ENCODE measurements around the gene CAMTA1.

Gene CAMTA1

DNA sequence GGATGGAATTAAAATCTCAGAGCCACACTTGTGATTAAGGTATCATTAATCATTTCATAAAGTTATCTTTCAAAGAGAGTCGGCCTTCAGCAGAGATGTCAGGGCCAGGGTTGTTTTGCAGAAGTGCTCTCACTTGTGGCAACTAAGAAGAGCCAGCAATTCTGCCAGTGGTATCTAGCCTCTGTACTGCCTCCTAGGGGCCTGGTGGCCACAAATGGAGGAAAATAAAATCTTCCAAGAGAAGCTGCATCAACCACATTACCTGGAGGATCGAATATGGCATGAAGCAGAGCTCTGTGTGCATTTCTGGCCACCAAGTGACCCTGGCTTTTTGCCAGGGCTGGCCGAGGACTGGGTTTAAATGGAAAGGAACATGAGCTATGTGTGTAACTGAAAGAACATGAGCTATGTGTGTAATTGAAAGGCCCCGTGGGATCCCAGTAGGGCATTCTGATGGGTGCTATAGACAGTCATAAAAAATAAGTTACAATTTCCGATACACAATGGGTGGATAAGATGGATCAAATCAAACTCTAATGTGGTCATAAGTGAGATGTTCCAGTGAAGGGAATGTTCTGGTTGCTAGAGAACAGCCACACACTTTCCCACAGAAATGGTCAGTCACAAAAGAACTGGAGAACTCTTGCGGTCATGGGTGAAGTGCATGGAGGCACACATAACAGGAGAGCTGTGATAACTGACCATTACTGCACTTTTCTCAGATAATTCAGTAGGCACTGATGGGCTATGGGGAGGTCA, 335.8 kb downstream of the CAMTA1 start:
- no peaks in the 10 kb centered on the region for H3K27me3 ChIP-seq (ENCODE audit: control insufficient read depth in 1 of 2, insufficient read depth in 2 of 2, low read length in 2 of 2)
- H3K4me1 ChIP-seq (ENCODE audit: control insufficient read depth, insufficient read depth, low read length): peaks cover 20% of the 10 kb centered on the region
- H3K4me3 ChIP-seq (ENCODE audit: low read length in 2 of 2): no peak overlapping the region
- H3K27ac ChIP-seq (ENCODE audit: low read length): no peak overlapping the region
- no peaks in the 10 kb centered on the region for H3K36me3 ChIP-seq (ENCODE audit: control insufficient read depth in 2 of 2, insufficient read depth in 2 of 2, low read length in 2 of 2)
- H3K9ac ChIP-seq (ENCODE audit: low read length in 2 of 2): no peak overlapping the region
- H3K9me3 ChIP-seq (ENCODE audit: control insufficient read depth in 2 of 2, low read length in 2 of 2): no peaks in the 10 kb centered on the region

DNA sequence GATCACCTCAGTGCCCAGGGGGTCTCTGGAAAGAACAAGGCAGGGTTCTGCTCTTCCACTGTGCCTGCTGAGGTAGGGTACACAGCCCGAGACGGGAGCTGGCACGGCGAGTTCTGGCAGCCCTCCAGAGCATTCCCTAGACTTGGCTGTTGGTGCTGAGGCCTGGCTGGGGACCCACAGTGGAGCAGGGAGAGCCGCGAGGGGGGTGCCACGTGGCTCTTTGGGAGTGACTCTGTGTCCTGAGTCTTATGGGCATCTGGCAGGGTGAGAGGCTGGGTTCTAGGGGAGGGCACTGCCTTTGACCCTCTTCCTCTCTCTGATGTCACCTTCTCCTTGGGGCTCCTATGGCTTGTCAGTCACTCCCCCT, 336.4 kb downstream of the CAMTA1 start:
- no peak overlapping the region for H3K9ac ChIP-seq (ENCODE audit: low read length in 2 of 2)
- no peak overlapping the region for H3K27ac ChIP-seq (ENCODE audit: low read length)

DNA sequence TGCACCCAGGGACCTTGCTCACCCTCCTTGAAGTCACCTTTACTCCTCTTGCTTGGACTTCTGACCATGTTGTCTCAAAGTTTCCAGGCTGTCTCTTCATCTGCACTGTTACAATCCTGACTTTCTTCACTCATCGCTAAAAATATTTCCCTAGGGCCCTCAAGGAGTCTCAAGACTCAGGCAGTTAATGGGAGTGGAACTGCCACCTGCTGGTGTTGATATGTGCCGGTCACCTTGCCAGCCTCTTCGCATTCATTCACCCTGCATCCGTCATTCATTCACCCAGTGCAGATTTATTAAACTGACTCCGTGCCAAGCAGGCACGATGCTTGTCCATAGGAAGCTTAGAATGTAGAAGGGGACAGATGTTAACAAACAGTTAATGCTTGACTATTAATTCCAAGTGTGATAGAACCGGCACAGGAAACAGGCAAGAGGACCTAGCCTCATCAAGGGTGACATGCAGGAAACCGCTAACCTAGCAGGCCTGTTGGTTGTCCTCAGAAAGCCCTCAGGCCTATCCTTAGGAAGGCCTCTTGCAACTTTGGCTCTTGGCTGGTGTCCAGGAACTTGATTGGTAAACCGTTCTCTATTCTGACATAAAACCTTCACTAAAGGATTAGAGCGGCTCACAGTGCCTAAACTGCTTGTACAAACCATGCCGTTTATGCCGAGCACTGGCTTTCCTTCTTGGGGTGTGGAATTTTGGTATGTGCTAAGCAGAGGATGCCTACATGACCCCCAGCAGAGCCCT, 342.2 kb downstream of the CAMTA1 start:
- H3K4me3 ChIP-seq (ENCODE audit: low read length in 2 of 2): no peak overlapping the region
- no peaks in the 10 kb centered on the region for H3K9me3 ChIP-seq (ENCODE audit: control insufficient read depth in 2 of 2, low read length in 2 of 2)
- H3K36me3 ChIP-seq (ENCODE audit: control insufficient read depth in 2 of 2, insufficient read depth in 2 of 2, low read length in 2 of 2): no peaks in the 10 kb centered on the region
- peaks cover 8% of the 10 kb centered on the region for H3K4me1 ChIP-seq (ENCODE audit: control insufficient read depth, insufficient read depth, low read length)
- H3K27ac ChIP-seq (ENCODE audit: low read length): no peak overlapping the region
- no peak overlapping the region for H3K9ac ChIP-seq (ENCODE audit: low read length in 2 of 2)
- no peaks in the 10 kb centered on the region for H3K27me3 ChIP-seq (ENCODE audit: control insufficient read depth in 1 of 2, insufficient read depth in 2 of 2, low read length in 2 of 2)

More for the DNA sequence above, 336.4 kb downstream of the CAMTA1 start:
- Histone ChIP-seq H3K9me3 (ENCODE audit: control insufficient read depth in 2 of 2, low read length in 2 of 2) (no peaks in the 10 kb centered on the region), H3K4me1 (ENCODE audit: control insufficient read depth, insufficient read depth, low read length) (peaks cover 20% of the 10 kb centered on the region), H3K27me3 (ENCODE audit: control insufficient read depth in 1 of 2, insufficient read depth in 2 of 2, low read length in 2 of 2) (no peaks in the 10 kb centered on the region), H3K36me3 (ENCODE audit: control insufficient read depth in 2 of 2, insufficient read depth in 2 of 2, low read length in 2 of 2) (no peaks in the 10 kb centered on the region), H3K4me3 (ENCODE audit: low read length in 2 of 2) (no peak overlapping the region)

DNA sequence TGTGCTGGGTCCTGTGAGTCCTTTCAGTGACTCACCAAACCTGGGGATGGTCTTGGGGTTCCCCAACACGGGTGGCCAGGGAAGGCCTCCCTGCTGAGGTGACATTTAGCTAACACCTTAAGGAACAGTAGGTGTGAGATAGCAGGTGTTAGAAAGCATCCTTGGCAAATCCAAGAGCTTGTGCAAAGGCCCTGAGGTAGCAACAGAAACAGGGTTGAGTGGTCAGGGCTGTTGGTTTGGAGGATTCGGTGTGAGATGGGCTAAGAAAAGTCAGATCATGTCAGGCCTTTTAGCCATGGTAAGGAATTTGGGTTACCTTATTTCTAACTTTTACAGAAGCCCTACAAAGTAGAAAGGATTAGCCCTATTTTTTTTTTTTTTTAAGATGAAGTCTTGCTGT, 343.0 kb downstream of the CAMTA1 start:
- Histone ChIP-seq H3K4me1 (ENCODE audit: control insufficient read depth, insufficient read depth, low read length) (peaks cover 1% of the 10 kb centered on the region), H3K9ac (ENCODE audit: low read length in 2 of 2) (no peak overlapping the region), H3K9me3 (ENCODE audit: control insufficient read depth in 2 of 2, low read length in 2 of 2) (no peaks in the 10 kb centered on the region), H3K27me3 (ENCODE audit: control insufficient read depth in 1 of 2, insufficient read depth in 2 of 2, low read length in 2 of 2) (no peaks in the 10 kb centered on the region), H3K4me3 (ENCODE audit: low read length in 2 of 2) (no peak overlapping the region), H3K27ac (ENCODE audit: low read length) (no peak overlapping the region), H3K36me3 (ENCODE audit: control insufficient read depth in 2 of 2, insufficient read depth in 2 of 2, low read length in 2 of 2) (no peaks in the 10 kb centered on the region)

DNA sequence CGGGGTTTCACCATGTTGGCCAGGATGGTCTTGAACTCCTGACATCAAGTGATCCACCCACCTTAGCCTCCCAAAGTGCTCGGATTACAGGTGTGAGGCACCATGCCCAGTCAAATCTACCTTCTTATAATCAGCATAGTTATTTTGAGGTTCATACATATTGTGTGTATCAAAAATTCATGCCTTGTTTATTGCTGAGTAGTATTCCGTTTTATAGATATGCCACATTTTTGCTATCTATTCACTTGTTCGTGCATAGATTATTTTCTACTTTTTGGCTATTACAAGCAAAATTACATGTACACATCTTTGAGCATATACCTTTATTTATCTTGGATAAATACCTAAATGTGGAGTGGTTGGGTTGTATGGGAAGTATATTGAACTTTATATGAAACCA, 344.9 kb downstream of the CAMTA1 start:
- Histone ChIP-seq H3K4me1 (ENCODE audit: control insufficient read depth, insufficient read depth, low read length) (no peaks in the 10 kb centered on the region), H3K27ac (ENCODE audit: low read length) (no peak overlapping the region), H3K4me3 (ENCODE audit: low read length in 2 of 2) (no peak overlapping the region), H3K27me3 (ENCODE audit: control insufficient read depth in 1 of 2, insufficient read depth in 2 of 2, low read length in 2 of 2) (no peaks in the 10 kb centered on the region), H3K36me3 (ENCODE audit: control insufficient read depth in 2 of 2, insufficient read depth in 2 of 2, low read length in 2 of 2) (no peaks in the 10 kb centered on the region), H3K9ac (ENCODE audit: low read length in 2 of 2) (no peak overlapping the region), H3K9me3 (ENCODE audit: control insufficient read depth in 2 of 2, low read length in 2 of 2) (no peaks in the 10 kb centered on the region)

DNA sequence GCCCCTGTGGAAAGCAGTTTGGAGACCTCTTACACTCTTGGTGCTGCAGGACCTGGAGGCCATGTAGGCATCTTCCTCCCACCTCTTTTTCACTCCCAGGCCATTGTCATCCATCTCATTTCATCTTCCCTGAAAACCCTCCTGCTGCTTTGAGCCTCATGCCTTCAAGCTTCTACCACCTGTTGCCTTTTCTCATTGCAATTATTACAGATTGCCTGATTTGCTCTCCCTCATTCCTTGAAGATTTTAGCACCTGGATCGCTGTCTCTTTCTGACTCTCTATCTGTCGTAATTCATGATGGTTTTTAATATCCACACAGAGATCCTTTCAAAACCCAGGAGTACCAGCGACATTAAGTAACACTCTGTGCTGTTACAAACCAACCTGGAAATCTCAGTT, 350.2 kb downstream of the CAMTA1 start:
- Histone ChIP-seq H3K36me3 (ENCODE audit: control insufficient read depth in 2 of 2, insufficient read depth in 2 of 2, low read length in 2 of 2) (no peaks in the 10 kb centered on the region), H3K27ac (ENCODE audit: low read length) (no peak overlapping the region), H3K9ac (ENCODE audit: low read length in 2 of 2) (no peak overlapping the region), H3K27me3 (ENCODE audit: control insufficient read depth in 1 of 2, insufficient read depth in 2 of 2, low read length in 2 of 2) (peaks cover 0 to 5% of the 10 kb centered on the region in 2 donors), H3K9me3 (ENCODE audit: control insufficient read depth in 2 of 2, low read length in 2 of 2) (no peaks in the 10 kb centered on the region), H3K4me3 (ENCODE audit: low read length in 2 of 2) (no peak overlapping the region), H3K4me1 (ENCODE audit: control insufficient read depth, insufficient read depth, low read length) (no peaks in the 10 kb centered on the region)

DNA sequence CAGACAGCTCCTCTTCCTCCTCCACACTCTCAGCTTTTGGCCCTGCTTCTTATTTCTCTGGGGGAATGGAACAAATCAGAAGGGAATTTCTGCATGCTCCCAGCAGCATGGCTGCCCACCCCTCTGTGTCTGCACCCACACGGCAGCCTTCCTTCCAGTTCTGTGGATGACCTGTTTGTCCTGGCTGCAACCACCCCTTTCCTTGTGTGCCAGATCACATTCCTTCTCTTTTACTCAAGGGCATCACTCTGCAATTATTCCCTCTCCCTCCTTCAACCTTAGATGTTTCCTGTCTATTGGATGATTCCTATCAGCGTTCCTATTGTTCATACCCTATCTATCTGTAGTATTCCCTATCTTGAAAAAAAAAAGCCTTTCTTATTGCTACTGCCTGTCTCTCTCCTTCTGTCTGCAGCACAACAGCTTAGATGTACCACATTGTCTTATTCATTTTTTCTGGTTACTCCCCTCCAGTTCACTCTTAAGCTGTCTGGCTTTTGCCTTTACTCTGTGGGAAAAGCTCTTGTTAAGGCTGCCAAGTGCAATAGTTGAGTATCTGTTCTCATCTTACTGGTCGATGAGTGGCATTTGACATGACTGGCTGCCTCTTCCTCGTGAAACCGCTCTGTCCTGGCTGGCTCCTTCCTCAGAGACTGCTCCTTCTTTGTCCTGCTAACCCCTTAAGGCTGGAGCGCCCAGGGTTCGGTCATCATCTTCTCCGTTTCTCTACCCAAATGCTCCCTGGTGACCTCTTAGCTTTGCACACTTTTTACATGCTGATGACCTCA, 351.1 kb downstream of the CAMTA1 start:
- Histone ChIP-seq H3K9me3 (ENCODE audit: control insufficient read depth in 2 of 2, low read length in 2 of 2) (no peaks in the 10 kb centered on the region), H3K9ac (ENCODE audit: low read length in 2 of 2) (no peak overlapping the region), H3K4me1 (ENCODE audit: control insufficient read depth, insufficient read depth, low read length) (no peaks in the 10 kb centered on the region), H3K4me3 (ENCODE audit: low read length in 2 of 2) (no peak overlapping the region), H3K27me3 (ENCODE audit: control insufficient read depth in 1 of 2, insufficient read depth in 2 of 2, low read length in 2 of 2) (peaks cover 0 to 5% of the 10 kb centered on the region in 2 donors), H3K27ac (ENCODE audit: low read length) (no peak overlapping the region), H3K36me3 (ENCODE audit: control insufficient read depth in 2 of 2, insufficient read depth in 2 of 2, low read length in 2 of 2) (no peaks in the 10 kb centered on the region)

DNA sequence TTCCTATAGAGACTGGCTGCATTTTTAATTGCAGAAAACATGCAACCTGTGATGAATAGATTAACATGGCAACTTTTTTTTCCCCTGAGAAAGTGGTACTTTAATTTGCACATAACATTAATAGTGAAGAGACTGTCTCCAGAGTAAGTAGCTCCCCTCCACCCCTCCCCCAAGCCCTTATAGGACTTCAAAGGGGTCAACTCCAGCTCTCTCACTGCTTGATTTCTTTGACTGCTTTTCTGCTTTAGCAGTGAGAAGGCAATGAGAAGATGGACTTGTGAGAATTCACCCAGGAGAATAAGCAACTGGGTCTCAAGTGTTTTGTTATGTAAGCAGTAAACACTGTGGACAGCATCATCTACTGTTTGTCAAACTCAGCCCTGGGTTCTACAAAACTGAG, 355.0 kb downstream of the CAMTA1 start:
- Histone ChIP-seq H3K9me3 (ENCODE audit: control insufficient read depth in 2 of 2, low read length in 2 of 2) (no peaks in the 10 kb centered on the region), H3K27me3 (ENCODE audit: control insufficient read depth in 1 of 2, insufficient read depth in 2 of 2, low read length in 2 of 2) (peaks cover 0 to 5% of the 10 kb centered on the region in 2 donors), H3K9ac (ENCODE audit: low read length in 2 of 2) (no peak overlapping the region), H3K4me1 (ENCODE audit: control insufficient read depth, insufficient read depth, low read length) (no peaks in the 10 kb centered on the region), H3K27ac (ENCODE audit: low read length) (no peak overlapping the region), H3K36me3 (ENCODE audit: control insufficient read depth in 2 of 2, insufficient read depth in 2 of 2, low read length in 2 of 2) (no peaks in the 10 kb centered on the region), H3K4me3 (ENCODE audit: low read length in 2 of 2) (no peak overlapping the region)

DNA sequence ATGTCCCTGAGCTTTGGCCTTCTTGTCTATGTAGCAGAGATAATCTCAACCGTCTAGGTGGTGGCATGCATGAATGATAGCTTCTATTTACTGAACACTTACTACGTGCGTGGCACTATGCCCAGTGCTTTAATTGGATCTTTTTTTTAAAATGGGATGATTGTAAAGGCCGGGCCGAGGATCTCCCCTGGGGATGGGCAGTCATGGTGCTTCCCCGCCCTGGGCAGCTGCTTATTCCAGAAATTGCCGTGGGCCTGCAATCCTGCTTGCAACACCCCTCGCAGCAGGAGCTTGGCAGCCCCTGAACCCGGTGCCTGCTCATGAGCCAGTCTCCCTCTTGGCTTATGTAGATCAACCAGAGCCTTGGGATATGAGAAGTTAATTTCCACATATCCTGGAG, 360.7 kb downstream of the CAMTA1 start:
- peaks cover 10% of the 10 kb centered on the region for H3K4me1 ChIP-seq (ENCODE audit: control insufficient read depth, insufficient read depth, low read length)
- peaks cover 0 to 5% of the 10 kb centered on the region in 2 donors for H3K27me3 ChIP-seq (ENCODE audit: control insufficient read depth in 1 of 2, insufficient read depth in 2 of 2, low read length in 2 of 2)
- no peak overlapping the region for H3K27ac ChIP-seq (ENCODE audit: low read length)
- H3K4me3 ChIP-seq (ENCODE audit: low read length in 2 of 2): no peak overlapping the region
- H3K9ac ChIP-seq (ENCODE audit: low read length in 2 of 2): no peak overlapping the region
- no peaks in the 10 kb centered on the region for H3K36me3 ChIP-seq (ENCODE audit: control insufficient read depth in 2 of 2, insufficient read depth in 2 of 2, low read length in 2 of 2)
- no peaks in the 10 kb centered on the region for H3K9me3 ChIP-seq (ENCODE audit: control insufficient read depth in 2 of 2, low read length in 2 of 2)

DNA sequence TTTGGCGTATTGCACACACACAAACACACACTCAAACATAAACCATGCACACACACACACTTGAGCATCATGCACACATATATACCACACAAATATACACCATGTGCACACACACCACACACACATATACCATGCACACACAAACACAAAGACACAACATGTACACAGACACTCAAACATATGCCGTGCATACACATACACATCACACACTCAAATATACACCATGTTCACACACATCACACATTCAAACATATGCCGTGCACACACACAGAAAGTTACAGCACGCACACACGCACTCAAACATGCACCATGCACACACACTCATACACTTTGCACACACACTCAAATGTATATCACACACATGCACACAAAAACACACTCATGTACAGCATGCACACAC, 361.5 kb downstream of the CAMTA1 start:
- H3K27ac ChIP-seq (ENCODE audit: low read length): no peak overlapping the region
- H3K4me1 ChIP-seq (ENCODE audit: control insufficient read depth, insufficient read depth, low read length): peaks cover 10% of the 10 kb centered on the region
- peaks cover 0 to 5% of the 10 kb centered on the region in 2 donors for H3K27me3 ChIP-seq (ENCODE audit: control insufficient read depth in 1 of 2, insufficient read depth in 2 of 2, low read length in 2 of 2)
- no peaks in the 10 kb centered on the region for H3K9me3 ChIP-seq (ENCODE audit: control insufficient read depth in 2 of 2, low read length in 2 of 2)
- no peak overlapping the region for H3K4me3 ChIP-seq (ENCODE audit: low read length in 2 of 2)
- no peak overlapping the region for H3K9ac ChIP-seq (ENCODE audit: low read length in 2 of 2)
- H3K36me3 ChIP-seq (ENCODE audit: control insufficient read depth in 2 of 2, insufficient read depth in 2 of 2, low read length in 2 of 2): no peaks in the 10 kb centered on the region
